DOHH2 (cell line): Measurements from ENCODE around the gene SLMAP.

ENCODE experiments used
- EZH2phosphoT487 ChIP-seq: fragments of 200-600 bp; sonication (generic); IDR thresholded peaks from 2 replicates; pipeline ENCODE4 v1.6.1; 2017; ENCODE audit warnings: borderline replicate concordance, mild to moderate bottlenecking, antibody characterized with exemption, low read length, moderate library complexity, mixed read lengths
- TF ChIP-seq, protein P1 (sequence below): fragments of 200-600 bp; sonication (generic); IDR thresholded peaks from one replicate; pipeline ENCODE4 v1.5.1; 2014; ENCODE audit warnings: antibody characterized with exemption, mild to moderate bottlenecking, low read depth, low read length; ENCODE audit not compliant: poor library complexity, severe bottlenecking

GRCh38 chr3:57717205-57717868 is 38.8 kb upstream of the SLMAP start:
- TF ChIP-seq, protein P1, sequence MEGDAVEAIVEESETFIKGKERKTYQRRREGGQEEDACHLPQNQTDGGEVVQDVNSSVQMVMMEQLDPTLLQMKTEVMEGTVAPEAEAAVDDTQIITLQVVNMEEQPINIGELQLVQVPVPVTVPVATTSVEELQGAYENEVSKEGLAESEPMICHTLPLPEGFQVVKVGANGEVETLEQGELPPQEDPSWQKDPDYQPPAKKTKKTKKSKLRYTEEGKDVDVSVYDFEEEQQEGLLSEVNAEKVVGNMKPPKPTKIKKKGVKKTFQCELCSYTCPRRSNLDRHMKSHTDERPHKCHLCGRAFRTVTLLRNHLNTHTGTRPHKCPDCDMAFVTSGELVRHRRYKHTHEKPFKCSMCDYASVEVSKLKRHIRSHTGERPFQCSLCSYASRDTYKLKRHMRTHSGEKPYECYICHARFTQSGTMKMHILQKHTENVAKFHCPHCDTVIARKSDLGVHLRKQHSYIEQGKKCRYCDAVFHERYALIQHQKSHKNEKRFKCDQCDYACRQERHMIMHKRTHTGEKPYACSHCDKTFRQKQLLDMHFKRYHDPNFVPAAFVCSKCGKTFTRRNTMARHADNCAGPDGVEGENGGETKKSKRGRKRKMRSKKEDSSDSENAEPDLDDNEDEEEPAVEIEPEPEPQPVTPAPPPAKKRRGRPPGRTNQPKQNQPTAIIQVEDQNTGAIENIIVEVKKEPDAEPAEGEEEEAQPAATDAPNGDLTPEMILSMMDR, result no peak
- no peak for TF ChIP-seq EZH2phosphoT487
